ENCODE data around the gene CNOT6.
"Not testable (repeated sequence)": the region's sequence is repeated elsewhere in the genome, so short reads cannot be mapped to it uniquely, and the experiment has no call there.

CNOT6 gene

DNA sequence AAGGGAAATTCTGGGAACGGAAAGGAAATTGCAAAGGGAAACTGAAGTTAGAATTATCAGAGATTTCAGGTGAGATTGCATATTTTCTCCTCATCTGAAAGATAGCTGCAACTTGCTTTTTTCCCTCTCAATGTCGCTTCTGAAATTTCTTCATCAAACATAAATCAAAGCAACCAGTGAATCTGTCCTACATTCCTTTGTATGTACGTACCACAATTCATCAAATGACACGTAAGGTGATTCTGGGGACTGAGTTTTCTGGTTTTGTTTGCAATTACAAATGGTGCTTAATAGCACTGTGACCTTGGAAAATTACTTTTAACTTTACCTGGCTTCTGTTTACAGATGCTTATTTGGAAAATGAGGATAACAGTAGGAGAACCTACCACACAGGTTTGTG is 21.9 kb upstream of the CNOT6 start:
- H3K4me3 ChIP-seq (ENCODE audit: low read depth, low read length) = no peak overlapping the region
- H3K27me3 ChIP-seq (ENCODE audit: control insufficient read depth, insufficient read depth, low read length) = no peaks in the 10 kb centered on the region
- H3K9ac ChIP-seq (ENCODE audit: low read depth, low read length) = no peak overlapping the region

DNA sequence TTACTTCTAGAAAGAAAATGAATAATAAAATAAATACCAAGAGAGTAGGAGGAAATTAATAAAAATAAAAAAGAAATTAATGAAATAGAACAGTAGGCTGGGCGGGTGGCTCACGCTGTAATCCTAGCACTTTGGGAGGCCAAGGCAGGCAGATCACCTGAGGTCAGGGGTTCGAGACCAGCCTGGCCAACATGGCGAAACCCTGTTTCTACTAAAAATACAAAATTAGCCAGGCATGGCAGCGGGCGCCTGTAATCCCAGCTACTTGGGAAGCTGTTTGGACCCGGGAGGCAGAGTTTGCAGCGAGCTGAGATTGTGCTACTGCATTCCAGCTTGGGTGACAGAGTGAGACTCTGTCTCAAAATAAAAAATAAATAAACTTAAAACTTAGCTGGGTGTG is 20.8 kb upstream of the CNOT6 start:
- not testable (repeated sequence) for H3K9ac ChIP-seq (ENCODE audit: low read depth, low read length)

More for the DNA sequence above, 21.9 kb upstream of the CNOT6 start:
- H3K36me3 ChIP-seq (ENCODE audit: control insufficient read depth, insufficient read depth, low read length) = no peaks in the 10 kb centered on the region
- H3K27ac ChIP-seq (ENCODE audit: low read depth, low read length) = no peak overlapping the region
- H3K9me3 ChIP-seq (ENCODE audit: control insufficient read depth, insufficient read depth, low read length) = no peaks in the 10 kb centered on the region
- no peaks in the 10 kb centered on the region for H3K4me1 ChIP-seq (ENCODE audit: control insufficient read depth, insufficient read depth, low read length)

DNA sequence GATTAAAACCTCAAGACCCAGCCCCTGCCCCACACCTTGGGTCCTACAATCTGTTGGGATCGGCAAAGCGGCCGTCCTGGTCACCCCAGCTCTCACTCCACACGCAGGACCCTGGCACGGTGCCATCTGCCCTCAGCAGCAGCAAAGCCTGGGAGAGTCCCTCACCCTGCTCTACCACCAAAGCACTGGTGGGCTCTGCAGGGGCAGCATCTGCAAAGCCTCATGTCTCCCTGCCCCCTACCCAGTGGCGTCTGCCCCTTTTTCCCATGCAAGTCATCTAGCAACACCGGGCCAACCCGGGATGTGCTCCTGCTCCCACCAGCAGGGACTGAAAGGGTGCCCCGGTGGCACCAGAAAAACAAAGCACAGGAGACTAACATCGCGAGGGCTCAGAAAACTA is 19.6 kb upstream of the CNOT6 start:
- Histone ChIP-seq H3K27me3 (ENCODE audit: control insufficient read depth, insufficient read depth, low read length) (no peaks in the 10 kb centered on the region), H3K9ac (ENCODE audit: low read depth, low read length) (no peak overlapping the region; the same call in 1 of the 2 replicates), H3K9me3 (ENCODE audit: control insufficient read depth, insufficient read depth, low read length) (no peaks in the 10 kb centered on the region), H3K27ac (ENCODE audit: low read depth, low read length) (no peak overlapping the region), H3K4me3 (ENCODE audit: low read depth, low read length) (no peak overlapping the region), H3K4me1 (ENCODE audit: control insufficient read depth, insufficient read depth, low read length) (no peaks in the 10 kb centered on the region), H3K36me3 (ENCODE audit: control insufficient read depth, insufficient read depth, low read length) (no peaks in the 10 kb centered on the region)

More for the DNA sequence above, 20.8 kb upstream of the CNOT6 start:
- not testable (repeated sequence) for H3K4me3 ChIP-seq (ENCODE audit: low read depth, low read length); H3K27ac ChIP-seq (ENCODE audit: low read depth, low read length); H3K36me3 ChIP-seq (ENCODE audit: control insufficient read depth, insufficient read depth, low read length); H3K9me3 ChIP-seq (ENCODE audit: control insufficient read depth, insufficient read depth, low read length); H3K4me1 ChIP-seq (ENCODE audit: control insufficient read depth, insufficient read depth, low read length); H3K27me3 ChIP-seq (ENCODE audit: control insufficient read depth, insufficient read depth, low read length)

DNA sequence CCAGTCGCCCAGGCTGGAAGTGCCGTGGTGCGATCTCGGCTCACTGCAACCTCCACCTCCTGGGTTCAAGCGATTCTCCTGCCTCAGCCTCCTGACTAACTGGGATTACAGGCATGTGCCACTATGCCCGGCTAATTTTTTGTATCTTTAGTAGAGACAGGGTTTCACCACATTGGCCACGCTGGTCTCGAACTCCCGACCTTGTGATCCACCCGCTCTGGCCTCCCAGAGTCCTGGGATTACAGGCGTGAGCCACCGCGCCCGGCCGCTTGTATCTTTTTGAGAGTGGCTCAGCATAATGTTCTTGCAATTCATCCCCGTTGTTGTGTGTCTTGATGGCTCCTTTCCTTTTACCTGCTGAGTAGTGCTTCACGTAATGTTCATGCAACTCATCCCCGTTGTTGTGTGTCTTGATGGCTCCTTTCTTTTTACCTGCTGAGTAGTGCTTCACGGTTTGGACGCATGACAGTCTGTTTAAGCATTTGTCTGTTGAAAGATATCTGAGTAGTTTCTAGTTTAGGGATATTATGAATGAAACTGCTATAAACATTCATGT is 18.1 kb upstream of the CNOT6 start:
- not testable (repeated sequence) for H3K9ac ChIP-seq (ENCODE audit: low read depth, low read length); H3K4me3 ChIP-seq (ENCODE audit: low read depth, low read length); H3K27me3 ChIP-seq (ENCODE audit: control insufficient read depth, insufficient read depth, low read length); H3K36me3 ChIP-seq (ENCODE audit: control insufficient read depth, insufficient read depth, low read length); H3K9me3 ChIP-seq (ENCODE audit: control insufficient read depth, insufficient read depth, low read length); H3K27ac ChIP-seq (ENCODE audit: low read depth, low read length); H3K4me1 ChIP-seq (ENCODE audit: control insufficient read depth, insufficient read depth, low read length)

- no peaks in the 10 kb centered on the region for H3K27me3 ChIP-seq (ENCODE audit: control insufficient read depth, insufficient read depth, low read length)
- no peaks in the 10 kb centered on the region for H3K4me1 ChIP-seq (ENCODE audit: control insufficient read depth, insufficient read depth, low read length)
- no peaks in the 10 kb centered on the region for H3K9me3 ChIP-seq (ENCODE audit: control insufficient read depth, insufficient read depth, low read length)
- H3K4me3 ChIP-seq (ENCODE audit: low read depth, low read length) = no peak overlapping the region
- no peak overlapping the region for H3K9ac ChIP-seq (ENCODE audit: low read depth, low read length)
- H3K36me3 ChIP-seq (ENCODE audit: control insufficient read depth, insufficient read depth, low read length) = no peaks in the 10 kb centered on the region
- no peak overlapping the region for H3K27ac ChIP-seq (ENCODE audit: low read depth, low read length)
These were observed 9.4 kb upstream of the CNOT6 start for GRCh38 chr5:180484813-180485212.

GRCh38 chr5:180486636-180487149 is 7.5 kb upstream of the CNOT6 start:
- H3K9me3 ChIP-seq (ENCODE audit: control insufficient read depth, insufficient read depth, low read length) = no peaks in the 10 kb centered on the region
- no peak overlapping the region for H3K27ac ChIP-seq (ENCODE audit: low read depth, low read length)
- no peak overlapping the region for H3K9ac ChIP-seq (ENCODE audit: low read depth, low read length)
- peaks cover 5% of the 10 kb centered on the region; the same call in 1 of the 2 replicates for H3K4me1 ChIP-seq (ENCODE audit: control insufficient read depth, insufficient read depth, low read length)
- no peak overlapping the region for H3K4me3 ChIP-seq (ENCODE audit: low read depth, low read length)
- no peaks in the 10 kb centered on the region for H3K36me3 ChIP-seq (ENCODE audit: control insufficient read depth, insufficient read depth, low read length)
- no peaks in the 10 kb centered on the region for H3K27me3 ChIP-seq (ENCODE audit: control insufficient read depth, insufficient read depth, low read length)

DNA sequence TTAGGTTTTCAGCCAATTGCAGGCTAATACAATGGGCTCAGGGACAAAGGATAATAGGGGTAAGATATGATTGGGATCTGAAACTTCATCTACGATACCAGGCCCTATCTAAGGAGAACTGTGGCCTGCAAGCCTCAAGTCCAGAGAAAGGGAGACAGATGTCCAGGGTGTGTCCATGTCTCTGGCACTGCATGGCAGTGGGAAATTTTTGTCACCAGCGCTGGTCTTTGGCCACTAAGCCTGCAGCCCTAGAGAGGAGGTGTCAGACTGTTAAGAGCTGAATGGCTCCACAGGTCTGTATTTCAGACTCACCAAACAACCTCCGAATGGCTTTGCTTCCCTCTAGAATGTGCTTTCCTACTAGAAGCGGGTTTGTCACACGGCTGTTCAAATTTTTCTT is 6.6 kb upstream of the CNOT6 start:
- no peaks in the 10 kb centered on the region for H3K9me3 ChIP-seq (ENCODE audit: control insufficient read depth, insufficient read depth, low read length)
- H3K9ac ChIP-seq (ENCODE audit: low read depth, low read length) = no peak overlapping the region
- H3K27ac ChIP-seq (ENCODE audit: low read depth, low read length) = no peak overlapping the region
- no peak overlapping the region for H3K4me3 ChIP-seq (ENCODE audit: low read depth, low read length)
- H3K27me3 ChIP-seq (ENCODE audit: control insufficient read depth, insufficient read depth, low read length) = no peaks in the 10 kb centered on the region
- no peaks in the 10 kb centered on the region for H3K36me3 ChIP-seq (ENCODE audit: control insufficient read depth, insufficient read depth, low read length)
- H3K4me1 ChIP-seq (ENCODE audit: control insufficient read depth, insufficient read depth, low read length) = peaks cover 5% of the 10 kb centered on the region; the same call in 1 of the 2 replicates

GRCh38 chr5:180491496-180491895 is 2.7 kb upstream of the CNOT6 start:
- Histone ChIP-seq H3K4me1 (ENCODE audit: control insufficient read depth, insufficient read depth, low read length) (peaks cover 12% of the 10 kb centered on the region), H3K27me3 (ENCODE audit: control insufficient read depth, insufficient read depth, low read length) (no peaks in the 10 kb centered on the region), H3K9ac (ENCODE audit: low read depth, low read length) (no peak overlapping the region), H3K4me3 (ENCODE audit: low read depth, low read length) (no peak overlapping the region), H3K9me3 (ENCODE audit: control insufficient read depth, insufficient read depth, low read length) (no peaks in the 10 kb centered on the region), H3K27ac (ENCODE audit: low read depth, low read length) (no peak overlapping the region), H3K36me3 (ENCODE audit: control insufficient read depth, insufficient read depth, low read length) (peaks cover 11% of the 10 kb centered on the region)

DNA sequence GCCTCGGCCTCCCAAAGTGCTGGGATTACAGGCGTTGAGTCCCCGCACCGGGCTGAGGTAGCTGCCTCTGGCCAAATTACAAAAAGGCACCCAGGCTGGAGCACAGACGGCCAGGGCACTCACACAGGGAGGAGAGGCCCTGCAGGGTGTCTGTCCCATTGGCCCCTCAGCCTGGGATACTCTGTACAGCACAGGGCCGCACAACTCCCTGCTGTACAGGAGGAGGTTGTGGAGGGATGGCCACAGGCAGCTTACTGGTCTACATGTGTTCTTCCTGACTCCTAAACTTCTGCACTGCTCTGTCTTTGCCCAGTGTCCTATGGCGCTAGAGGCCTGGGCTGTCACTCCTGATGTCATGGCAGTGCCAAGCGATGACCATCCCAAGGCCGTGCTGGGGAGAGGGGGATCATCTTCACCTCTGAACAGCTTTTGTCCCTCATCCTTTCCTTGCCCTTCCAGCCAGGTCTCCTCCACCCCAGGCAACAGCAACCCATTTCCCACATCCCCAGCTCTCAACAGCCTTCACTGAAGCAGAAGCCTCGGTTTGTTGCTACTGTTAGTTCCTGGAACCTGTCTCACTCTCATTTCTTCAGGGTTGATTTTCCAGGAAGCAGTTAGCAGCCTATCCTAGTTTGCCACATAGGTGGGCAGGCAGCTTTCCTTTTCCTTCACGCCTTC is 1.8 kb upstream of the CNOT6 start:
- Histone ChIP-seq H3K9ac (ENCODE audit: low read depth, low read length) (no peak overlapping the region), H3K27ac (ENCODE audit: low read depth, low read length) (no peak overlapping the region), H3K9me3 (ENCODE audit: control insufficient read depth, insufficient read depth, low read length) (no peaks in the 10 kb centered on the region), H3K36me3 (ENCODE audit: control insufficient read depth, insufficient read depth, low read length) (peaks cover 20% of the 10 kb centered on the region), H3K27me3 (ENCODE audit: control insufficient read depth, insufficient read depth, low read length) (no peaks in the 10 kb centered on the region), H3K4me3 (ENCODE audit: low read depth, low read length) (no peak overlapping the region), H3K4me1 (ENCODE audit: control insufficient read depth, insufficient read depth, low read length) (peaks cover 15% of the 10 kb centered on the region)

GRCh38 chr5:180494510-180495181 is 467 bp downstream of the CNOT6 start:
- no peaks in the 10 kb centered on the region for H3K27me3 ChIP-seq (ENCODE audit: control insufficient read depth, insufficient read depth, low read length)
- peak overlapping the region; percentile 96 for H3K9ac ChIP-seq (ENCODE audit: low read depth, low read length)
- H3K9me3 ChIP-seq (ENCODE audit: control insufficient read depth, insufficient read depth, low read length) = no peaks in the 10 kb centered on the region
- peaks cover 31% of the 10 kb centered on the region for H3K36me3 ChIP-seq (ENCODE audit: control insufficient read depth, insufficient read depth, low read length)
- H3K27ac ChIP-seq (ENCODE audit: low read depth, low read length) = peak overlapping the region; percentile 95
- H3K4me3 ChIP-seq (ENCODE audit: low read depth, low read length) = peak overlapping the region; percentile 72
- peaks cover 15% of the 10 kb centered on the region for H3K4me1 ChIP-seq (ENCODE audit: control insufficient read depth, insufficient read depth, low read length)

GRCh38 chr5:180495292-180495691 is 1.1 kb downstream of the CNOT6 start:
- Histone ChIP-seq H3K27me3 (ENCODE audit: control insufficient read depth, insufficient read depth, low read length) (no peaks in the 10 kb centered on the region), H3K9ac (ENCODE audit: low read depth, low read length) (peak overlapping the region; percentile 96), H3K4me3 (ENCODE audit: low read depth, low read length) (peak overlapping the region; percentile 72), H3K4me1 (ENCODE audit: control insufficient read depth, insufficient read depth, low read length) (peaks cover 15% of the 10 kb centered on the region), H3K27ac (ENCODE audit: low read depth, low read length) (no peak overlapping the region), H3K36me3 (ENCODE audit: control insufficient read depth, insufficient read depth, low read length) (peaks cover 37% of the 10 kb centered on the region), H3K9me3 (ENCODE audit: control insufficient read depth, insufficient read depth, low read length) (no peaks in the 10 kb centered on the region)
